NCI-H1105 treated with DMSO at 0.1 percent for 48 hours (cell line): ENCODE data around the gene RHOXF1.
"Not testable (repeated sequence)": the region's sequence is repeated elsewhere in the genome, so short reads cannot be mapped to it uniquely, and the experiment has no call there.

ENCODE experiments used
- DNase-seq: peaks from one replicate; lab custom pipeline; 2025; lab: John Stamatoyannopoulos, UW

RHOXF1 gene, protein sequence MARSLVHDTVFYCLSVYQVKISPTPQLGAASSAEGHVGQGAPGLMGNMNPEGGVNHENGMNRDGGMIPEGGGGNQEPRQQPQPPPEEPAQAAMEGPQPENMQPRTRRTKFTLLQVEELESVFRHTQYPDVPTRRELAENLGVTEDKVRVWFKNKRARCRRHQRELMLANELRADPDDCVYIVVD

GRCh38 chrX:120115438-120115963 is at the start of gene RHOXF1:
TSS of gene RHOXF1 (minus strand) at chrX:120115913. CDS start at chrX:120115862, 51 bp downstream.
- no peak for DNase-seq

- DNase-seq = not testable (repeated sequence)
These were observed 43.4 kb upstream of the RHOXF1 start for GRCh38 chrX:120159086-120159485.

GRCh38 chrX:120158313-120158712 is 42.6 kb upstream of the RHOXF1 start, which contains the start of gene RHOXF2:
TSS of gene RHOXF2 (plus strand) at chrX:120158613. CDS start at chrX:120158751, 138 bp downstream.
- DNase-seq = not testable (repeated sequence)

DNA sequence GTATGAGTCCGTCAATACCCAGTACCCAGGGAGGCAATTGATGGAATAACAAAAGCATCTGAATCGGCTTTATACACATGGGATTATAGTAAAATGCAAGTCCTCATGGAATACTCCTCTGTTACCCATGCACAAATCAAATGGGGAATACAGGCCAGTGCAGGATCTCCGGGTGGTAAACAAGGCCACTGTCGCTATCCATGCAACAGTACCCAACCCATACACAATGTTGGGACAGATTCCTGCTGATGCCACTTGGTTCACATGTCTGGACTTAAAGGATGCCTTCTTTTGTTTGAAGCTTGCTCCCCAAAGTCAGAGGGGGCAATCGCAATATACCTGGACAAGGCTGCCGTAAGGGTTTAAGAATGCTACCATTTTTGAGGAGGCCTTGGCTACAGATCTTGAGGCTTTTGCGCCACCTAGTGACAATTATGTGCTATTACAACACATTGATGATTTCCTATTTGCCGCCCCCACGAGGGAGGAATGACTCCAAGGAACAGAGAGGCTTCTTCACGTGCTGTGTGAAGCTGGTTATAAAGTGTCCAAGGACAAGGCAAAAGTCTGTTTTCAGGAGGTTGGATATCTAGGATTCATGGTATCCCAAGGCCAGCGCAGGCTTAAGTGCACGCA is 34.5 kb upstream of the RHOXF1 start:
- DNase-seq = not testable (repeated sequence)

- no peak for DNase-seq
These were observed 31.8 kb upstream of the RHOXF1 start for GRCh38 chrX:120147537-120147936.

GRCh38 chrX:120146323-120146722 is 30.6 kb upstream of the RHOXF1 start:
- not testable (repeated sequence) for DNase-seq

DNA sequence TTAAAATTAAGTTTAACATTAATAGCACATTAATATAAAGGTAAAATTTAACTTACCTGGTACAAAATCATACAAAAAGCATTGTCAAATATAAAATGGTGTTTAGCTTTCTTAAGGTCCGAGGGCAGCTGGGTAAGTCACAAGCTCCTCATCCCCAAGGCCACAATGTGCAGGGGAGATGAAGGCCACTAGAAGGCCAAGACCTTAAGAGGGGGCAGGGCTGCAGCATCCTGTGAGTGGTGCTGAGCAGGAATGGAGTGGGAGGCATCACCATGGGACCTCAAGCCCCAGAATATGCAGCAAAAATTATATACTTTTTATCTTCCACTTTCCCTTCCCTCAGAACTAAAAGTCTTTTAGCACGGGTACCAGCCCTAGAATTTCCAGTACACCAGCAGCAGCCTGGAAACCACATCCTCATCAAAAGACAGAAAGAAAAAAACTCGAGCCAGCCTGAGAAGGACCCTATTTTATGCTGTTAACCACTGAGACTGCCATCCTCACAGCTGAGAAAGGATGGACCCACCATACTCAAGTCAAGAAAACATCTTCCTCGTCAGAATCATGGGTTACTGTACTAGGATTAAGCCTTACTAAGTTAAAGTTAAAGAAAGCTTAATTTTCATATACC is 29.7 kb upstream of the RHOXF1 start:
- DNase-seq = no peak

DNA sequence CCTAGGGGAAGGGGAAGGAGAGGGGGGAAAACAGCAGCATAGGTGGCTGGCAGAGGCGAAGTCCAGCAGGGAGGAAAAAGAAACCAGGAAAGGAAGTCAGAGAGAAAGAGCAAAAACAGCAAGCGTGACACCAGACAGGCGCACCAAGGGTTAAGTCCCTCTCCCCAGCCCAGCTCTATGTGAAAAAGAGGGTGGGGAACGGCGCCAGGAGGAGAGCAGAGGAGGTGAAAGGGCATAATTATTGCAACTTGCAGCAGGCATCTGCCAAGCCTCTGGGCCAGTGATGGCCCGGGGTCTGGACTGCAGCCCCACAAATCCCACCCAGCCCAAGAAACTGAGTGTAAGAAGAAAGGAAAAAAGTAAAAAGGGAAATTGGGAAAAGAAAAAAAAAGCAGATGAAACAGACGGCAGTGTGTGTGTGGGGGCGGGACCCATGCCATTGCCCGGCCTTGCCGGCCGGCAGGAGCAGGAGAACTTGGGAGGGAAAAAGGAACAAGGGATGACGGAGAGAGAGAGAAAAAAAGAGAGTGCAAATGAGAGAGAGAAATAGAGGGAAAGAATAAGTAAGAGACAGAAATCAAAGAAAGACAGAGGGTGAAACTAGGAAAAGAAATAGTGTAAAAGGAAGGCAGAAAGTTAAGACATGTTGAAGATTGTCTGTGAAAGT is 28.6 kb upstream of the RHOXF1 start:
- no peak for DNase-seq

- DNase-seq = no peak
These were observed 24.7 kb upstream of the RHOXF1 start for GRCh38 chrX:120140293-120140981.

DNA sequence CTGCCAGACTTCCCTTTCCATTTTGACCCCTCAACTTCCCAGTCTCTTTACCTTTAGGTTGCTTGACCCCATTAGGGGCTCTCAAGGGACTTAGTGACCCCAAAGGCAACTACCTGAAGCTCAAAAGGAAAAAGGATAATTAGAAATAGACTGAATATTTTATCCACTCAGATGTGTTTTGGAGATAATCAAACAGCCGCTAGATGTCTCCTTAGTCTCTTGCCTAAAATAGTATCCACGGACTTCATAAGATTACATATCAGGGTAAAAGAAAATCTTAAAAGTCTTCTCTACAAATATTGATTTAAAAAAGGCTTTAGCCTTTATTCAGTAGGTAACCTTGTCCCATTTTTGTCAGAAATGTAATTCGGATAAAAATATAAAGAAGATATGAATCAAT is 21.7 kb upstream of the RHOXF1 start:
- no peak for DNase-seq

- no peak for DNase-seq
These were observed 21.1 kb upstream of the RHOXF1 start for GRCh38 chrX:120136840-120137239.

GRCh38 chrX:120136128-120136527 is 20.4 kb upstream of the RHOXF1 start:
- DNase-seq = no peak

DNA sequence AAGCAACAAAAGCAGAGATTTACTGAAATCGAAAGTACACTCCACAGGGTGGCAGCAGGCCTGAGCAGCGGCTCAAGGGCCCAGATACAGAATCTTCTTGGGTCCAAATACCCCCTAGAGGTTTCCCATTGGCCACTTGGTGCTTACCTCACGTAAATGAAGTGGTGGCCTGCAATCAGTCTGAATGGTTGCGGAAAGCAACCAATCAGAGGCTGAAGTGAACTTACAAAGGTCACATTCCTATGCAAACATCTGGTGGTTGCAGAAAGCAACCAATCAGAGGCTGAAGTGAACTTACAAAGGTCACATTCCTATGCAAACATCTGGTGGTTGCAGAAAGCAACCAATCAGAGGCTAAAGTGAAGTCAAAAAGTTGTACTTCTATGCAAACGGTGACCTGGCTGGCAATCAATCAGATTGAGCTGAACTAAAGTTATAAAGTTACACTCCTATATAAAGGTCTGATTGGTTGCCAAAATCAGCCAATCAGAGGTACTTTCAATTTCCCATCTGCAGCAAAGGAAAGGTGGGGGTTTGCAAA is 12.7 kb upstream of the RHOXF1 start:
- DNase-seq = not testable (repeated sequence)

DNA sequence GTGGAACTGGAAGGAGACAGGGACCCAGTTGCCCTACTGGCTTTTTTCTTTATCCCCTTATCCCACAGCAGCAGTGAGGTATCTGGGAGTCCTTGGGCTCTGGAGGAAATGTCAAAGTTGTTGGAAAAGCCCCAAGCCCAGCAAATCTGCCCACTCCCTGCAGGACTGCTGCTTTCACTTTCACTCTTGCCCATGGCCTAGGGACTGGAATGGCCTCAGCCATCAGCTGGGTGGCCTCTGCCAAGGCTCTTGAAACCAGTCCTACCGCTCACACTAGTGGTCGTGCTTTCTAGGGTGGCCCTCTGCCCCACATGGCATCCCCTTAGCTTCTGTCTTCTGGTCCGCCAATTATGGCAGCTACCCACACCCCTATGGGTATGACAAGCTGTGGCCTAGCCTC is 9.7 kb upstream of the RHOXF1 start:
- DNase-seq = no peak

DNA sequence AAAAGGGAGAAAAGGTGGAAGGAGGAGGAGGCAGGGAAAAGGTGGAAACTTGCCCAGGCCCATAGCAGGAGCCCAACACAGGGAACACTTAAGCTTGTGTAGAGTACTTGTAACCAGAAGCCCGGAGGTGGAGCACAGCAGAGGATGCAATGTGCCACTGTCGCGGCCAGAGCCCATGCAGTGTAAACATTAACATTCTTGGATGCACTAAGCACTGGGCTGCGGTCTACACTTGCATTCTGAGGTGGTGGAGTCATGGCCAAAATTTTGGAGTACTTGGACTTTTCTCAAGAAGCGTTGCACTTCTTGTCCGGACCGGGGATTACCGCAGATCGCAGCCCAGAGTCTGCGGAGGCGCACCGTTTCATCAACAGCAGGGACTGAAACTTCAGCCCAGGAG is 4.5 kb upstream of the RHOXF1 start:
- DNase-seq = no peak

- no peak for DNase-seq
These were observed 4.1 kb downstream of the RHOXF1 start for GRCh38 chrX:120111611-120112010.

DNA sequence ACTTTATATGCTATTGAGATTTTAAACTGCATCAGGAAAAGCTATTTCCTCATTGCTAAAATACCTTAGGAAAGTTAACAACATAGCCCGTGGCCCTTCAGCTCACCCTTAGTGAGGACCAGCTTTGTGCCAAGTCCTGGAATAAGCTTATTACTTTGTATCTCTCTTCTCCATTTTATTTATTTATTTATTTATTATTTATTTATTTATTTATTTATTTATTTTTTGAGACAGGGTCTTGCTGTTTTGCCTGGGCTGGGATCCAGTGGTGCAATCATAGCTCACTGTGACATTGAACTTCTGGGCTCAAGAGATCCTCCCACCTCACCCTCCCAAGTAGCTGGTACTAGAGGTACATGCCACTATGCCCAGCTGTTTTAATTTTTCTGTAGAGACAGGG is 6.3 kb downstream of the RHOXF1 start:
- no peak for DNase-seq

- DNase-seq = not testable (repeated sequence)
These were observed 11.0 kb downstream of the RHOXF1 start for GRCh38 chrX:120104707-120105106.

DNA sequence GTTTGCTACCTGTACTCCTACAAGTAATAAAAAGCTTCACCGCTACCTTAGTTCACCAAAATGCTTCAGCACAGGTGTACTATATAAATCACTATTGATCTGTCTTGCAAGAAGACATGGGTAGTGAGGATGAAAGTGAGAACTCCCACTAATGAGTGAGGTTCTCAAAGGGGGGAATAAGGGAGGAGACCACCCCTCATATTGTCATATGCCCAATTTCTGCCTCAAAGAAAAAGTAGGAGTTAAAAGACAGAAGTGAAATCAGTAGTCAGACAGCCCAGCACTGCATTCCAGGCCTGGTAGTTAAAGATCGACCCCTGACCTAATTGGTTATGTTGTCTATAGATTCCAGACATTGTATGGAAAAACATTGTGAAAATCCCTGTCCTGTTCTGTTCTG is 14.7 kb downstream of the RHOXF1 start:
- DNase-seq = not testable (repeated sequence)

DNA sequence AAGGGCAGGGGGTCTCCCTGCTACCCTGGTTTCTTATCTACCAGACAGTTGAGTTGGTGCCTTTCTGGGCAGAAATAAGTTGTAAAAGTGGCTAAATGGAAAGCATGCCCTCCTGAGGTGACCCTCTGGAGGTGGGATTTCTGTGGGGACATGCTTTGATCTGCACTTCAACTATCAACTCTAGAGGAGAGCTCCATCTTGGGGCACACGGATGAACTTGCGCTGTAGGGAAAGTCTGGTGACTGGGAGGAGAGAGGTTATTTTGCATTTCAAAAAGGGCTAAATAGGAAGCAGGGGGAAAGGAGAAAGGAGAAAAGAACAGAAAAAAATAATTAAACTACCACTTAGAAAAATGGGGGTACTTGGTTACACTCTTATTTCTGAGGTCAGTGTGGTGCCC is 25.5 kb downstream of the RHOXF1 start:
- no peak for DNase-seq

DNA sequence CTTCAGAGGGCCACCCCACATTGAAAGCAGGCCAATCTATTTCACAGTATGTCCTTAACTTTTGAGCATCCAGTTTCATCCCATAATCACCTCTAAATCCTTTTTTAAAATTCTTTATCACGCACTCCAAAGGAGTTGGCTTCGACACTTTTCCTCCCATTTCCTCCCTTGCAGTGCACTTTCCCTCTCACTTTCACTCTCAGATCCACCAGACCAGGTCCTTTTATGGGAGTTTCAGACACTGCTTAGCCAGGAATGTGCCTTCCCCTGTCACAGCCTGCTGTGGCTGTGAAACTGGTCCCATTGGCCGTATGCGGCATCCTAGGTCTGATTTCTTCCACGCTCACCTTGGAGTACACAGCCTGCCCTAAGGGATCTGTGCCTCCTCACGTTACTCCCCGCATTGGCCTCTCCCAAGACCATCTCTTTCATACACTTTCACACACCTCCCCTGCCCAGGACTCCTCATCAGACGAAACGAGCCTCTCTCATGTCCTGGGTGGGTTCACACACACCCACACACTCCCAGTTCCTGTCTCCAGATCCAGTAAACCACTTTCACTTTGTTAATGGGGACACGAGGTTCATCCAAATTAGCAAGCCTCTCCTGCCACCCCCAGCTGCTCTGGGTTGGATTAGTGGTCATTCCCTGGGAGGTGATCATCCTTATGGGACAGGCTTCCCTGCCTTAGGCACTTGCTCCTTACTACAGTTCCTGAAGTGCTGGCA is 28.3 kb downstream of the RHOXF1 start:
- DNase-seq = no peak
